ENCODE measurements around the gene GNL3L.
"Not testable (repeated sequence)": the region's sequence is repeated elsewhere in the genome, so short reads cannot be mapped to it uniquely, and the experiment has no call there.

GNL3L gene

DNA sequence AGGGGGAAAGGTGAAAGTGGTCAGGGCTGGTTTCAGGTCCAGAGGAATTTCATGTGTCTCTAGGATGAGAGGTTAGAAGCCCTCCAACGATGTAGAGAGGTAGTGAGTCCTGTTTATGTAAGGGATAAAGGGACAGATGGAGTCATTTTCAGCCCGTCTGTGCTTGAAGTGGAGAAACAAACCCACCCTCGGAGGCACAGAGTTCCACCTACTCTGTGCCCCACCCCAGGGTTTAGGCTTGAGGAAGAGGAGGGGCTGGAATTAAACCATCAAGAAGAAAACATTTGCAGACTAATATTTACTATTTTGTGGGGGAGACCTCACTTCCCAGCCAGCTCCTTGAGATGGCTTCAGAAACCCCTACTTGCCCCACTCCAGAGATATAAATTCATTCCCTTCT, 868 bp upstream of the GNL3L start:
- DNase-seq (ENCODE audit: low read depth), result no peak
- TF ChIP-seq, protein P1, sequence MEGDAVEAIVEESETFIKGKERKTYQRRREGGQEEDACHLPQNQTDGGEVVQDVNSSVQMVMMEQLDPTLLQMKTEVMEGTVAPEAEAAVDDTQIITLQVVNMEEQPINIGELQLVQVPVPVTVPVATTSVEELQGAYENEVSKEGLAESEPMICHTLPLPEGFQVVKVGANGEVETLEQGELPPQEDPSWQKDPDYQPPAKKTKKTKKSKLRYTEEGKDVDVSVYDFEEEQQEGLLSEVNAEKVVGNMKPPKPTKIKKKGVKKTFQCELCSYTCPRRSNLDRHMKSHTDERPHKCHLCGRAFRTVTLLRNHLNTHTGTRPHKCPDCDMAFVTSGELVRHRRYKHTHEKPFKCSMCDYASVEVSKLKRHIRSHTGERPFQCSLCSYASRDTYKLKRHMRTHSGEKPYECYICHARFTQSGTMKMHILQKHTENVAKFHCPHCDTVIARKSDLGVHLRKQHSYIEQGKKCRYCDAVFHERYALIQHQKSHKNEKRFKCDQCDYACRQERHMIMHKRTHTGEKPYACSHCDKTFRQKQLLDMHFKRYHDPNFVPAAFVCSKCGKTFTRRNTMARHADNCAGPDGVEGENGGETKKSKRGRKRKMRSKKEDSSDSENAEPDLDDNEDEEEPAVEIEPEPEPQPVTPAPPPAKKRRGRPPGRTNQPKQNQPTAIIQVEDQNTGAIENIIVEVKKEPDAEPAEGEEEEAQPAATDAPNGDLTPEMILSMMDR (IDR thresholded peaks at IDR 0.05; ENCODE audit: low read depth, low read length, missing control alignments), result no peak
- H3K4me3 ChIP-seq (ENCODE audit: low read depth, low read length), result no peak overlapping the region

DNA sequence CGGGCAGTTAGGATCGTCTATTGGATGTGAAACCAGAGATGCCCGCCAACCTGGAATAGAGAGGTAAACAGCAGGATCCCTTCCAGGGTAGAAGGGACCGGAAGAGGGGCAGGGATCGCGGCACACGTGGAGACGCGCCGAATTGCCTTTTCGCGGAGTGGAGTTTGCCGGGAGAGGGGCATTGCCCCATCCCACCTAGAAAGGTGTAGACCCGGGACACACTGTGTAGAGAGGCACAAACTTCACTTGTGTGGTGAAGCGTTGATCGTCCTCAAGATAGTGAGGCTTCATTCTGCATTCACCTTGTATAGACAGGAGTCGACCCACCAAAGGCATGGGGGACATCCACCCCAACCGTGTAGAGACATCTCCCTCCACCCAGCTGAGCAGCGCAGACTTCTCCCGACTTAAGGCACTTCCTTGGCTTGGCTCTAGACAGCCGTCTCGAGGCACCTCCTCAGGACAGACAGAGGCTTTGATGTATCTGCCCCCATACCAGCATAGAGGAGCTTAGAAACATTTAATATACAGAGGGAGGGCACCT, 410 bp downstream of the GNL3L start:
- TF ChIP-seq, protein P1 (IDR thresholded peaks at IDR 0.05; ENCODE audit: low read depth, low read length, missing control alignments), result no peak
- H3K4me3 ChIP-seq (ENCODE audit: low read depth, low read length), result peak overlapping the region; percentile 97
- DNase-seq (ENCODE audit: low read depth), result no peak

DNA sequence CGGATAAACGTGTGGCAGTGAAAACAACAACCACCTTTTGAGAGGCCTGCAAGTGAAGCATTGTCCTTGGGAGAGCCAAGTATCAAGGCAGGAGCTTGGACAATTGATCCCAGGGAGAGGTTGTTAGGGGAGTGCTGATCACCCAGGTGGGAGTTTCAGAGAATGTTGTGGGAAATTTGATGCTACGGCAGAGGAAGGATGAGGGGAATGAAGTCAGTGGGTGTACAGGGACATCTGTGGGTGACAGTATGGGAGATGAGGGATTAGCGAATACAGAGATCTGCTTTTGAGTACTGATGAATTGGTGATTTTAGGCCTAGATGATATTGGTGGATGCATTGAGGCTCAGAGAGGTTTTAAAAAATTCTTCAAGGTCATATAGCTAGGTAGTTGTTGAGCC, 4.3 kb downstream of the GNL3L start:
- H3K4me3 ChIP-seq (ENCODE audit: low read depth, low read length), result no peak overlapping the region
- DNase-seq (ENCODE audit: low read depth), result no peak
- TF ChIP-seq, protein P1 (IDR thresholded peaks at IDR 0.05; ENCODE audit: low read depth, low read length, missing control alignments), result no peak

DNA sequence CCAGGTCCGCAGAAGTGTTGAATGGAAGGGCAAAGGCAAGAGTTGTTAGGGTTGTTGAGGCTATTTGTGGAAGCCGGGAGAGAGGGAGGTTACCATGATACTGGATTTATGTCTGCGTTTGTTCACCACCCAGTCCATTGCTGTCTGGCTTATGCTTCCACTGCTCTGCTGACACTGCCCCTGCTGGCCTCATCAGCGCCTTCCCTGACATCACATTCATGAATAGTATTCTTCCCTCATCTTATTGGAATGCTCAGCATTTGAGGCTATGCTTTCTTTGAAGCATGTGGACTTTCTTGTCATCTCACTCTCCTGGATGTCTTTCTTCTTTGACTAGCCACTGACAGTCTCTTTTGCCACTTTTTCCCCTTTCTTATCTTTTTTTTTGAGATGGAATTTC, 10.3 kb downstream of the GNL3L start:
- no peak overlapping the region for H3K4me3 ChIP-seq (ENCODE audit: low read depth, low read length)
- TF ChIP-seq, protein P1 (IDR thresholded peaks at IDR 0.05; ENCODE audit: low read depth, low read length, missing control alignments), result no peak
- no peak for DNase-seq (ENCODE audit: low read depth)

DNA sequence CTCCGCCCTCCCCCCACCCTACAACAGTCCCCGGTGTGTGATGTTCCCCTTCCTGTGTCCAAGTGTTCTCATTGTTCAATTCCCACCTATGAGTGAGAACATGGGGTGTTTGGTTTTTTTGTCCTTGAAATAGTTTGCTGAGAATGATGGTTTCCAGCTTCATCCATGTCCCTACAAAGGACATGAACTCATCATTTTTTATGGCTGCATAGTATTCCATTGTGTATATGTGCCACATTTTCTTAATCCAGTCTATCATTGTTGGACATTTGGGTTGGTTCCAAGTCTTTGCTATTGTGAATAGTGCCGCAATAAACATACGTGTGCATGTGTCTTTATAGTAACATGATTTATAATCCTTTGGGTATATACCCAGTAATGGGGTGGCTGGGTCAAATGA, 12.2 kb downstream of the GNL3L start:
- not testable (repeated sequence) for DNase-seq (ENCODE audit: low read depth); H3K4me3 ChIP-seq (ENCODE audit: low read depth, low read length)

DNA sequence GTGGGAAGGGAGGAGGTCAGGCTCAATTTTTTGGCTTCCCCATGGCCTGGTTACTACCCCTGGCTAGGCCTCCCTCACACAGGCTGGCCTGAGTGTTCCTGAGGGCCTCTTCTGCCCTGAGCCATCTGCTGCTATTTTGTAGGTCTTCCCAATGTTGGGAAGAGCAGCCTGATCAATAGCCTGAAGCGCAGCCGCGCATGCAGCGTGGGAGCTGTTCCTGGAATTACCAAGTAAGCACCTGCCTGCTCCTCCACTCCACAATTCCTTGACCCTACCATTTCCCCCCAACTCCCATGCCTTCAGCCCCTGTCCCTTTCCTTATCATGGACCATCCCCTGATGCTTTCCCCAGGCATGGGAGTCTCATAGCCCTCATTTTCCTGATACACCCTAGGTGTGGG, 20.8 kb downstream of the GNL3L start:
- TF ChIP-seq, protein P1 (IDR thresholded peaks at IDR 0.05; ENCODE audit: low read depth, low read length, missing control alignments), result no peak

DNA sequence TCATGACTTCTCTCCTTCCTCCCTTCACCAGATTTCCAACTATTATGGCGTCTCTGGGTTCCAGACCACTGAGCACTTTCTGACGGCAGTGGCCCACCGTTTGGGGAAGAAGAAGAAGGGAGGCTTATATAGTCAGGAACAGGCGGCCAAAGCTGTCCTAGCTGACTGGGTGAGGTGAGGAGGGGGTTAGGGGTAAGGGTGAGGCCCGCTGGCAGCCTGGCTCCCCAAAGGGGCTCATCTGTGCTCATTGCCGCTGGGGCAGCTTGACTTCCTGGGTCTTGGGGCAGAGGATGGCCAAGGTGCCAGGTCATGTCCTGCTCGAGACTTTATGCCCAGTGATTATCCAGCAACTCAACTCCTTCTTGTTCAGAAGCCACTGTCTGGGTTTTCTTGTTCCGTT, 21.8 kb downstream of the GNL3L start:
- TF ChIP-seq, protein P1 (IDR thresholded peaks at IDR 0.05; ENCODE audit: low read depth, low read length, missing control alignments), result no peak
- H3K4me3 ChIP-seq (ENCODE audit: low read depth, low read length), result no peak overlapping the region
- no peak for DNase-seq (ENCODE audit: low read depth)

More for the DNA sequence above, 20.8 kb downstream of the GNL3L start:
- H3K4me3 ChIP-seq (ENCODE audit: low read depth, low read length), result no peak overlapping the region
- no peak for DNase-seq (ENCODE audit: low read depth)

DNA sequence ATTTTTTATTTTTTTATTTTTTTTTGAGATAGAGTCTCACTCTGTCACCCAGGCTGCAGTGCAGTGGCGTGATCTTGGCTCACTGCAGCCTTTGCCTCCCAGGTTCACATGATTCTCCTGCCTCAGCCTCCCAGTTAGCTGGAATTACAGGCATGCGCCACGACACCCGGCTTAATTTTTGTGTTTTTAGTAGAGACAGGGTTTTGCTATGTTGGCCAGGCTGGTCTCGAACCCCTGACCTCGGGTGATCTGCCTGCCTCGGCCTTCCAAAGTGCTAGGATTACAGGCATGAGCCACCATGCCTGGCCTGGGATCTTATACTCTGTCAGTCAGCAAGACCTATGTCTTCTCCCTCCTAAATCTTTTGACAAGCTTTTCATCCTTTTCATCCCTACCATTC, 25.0 kb downstream of the GNL3L start:
- not testable (repeated sequence) for DNase-seq (ENCODE audit: low read depth); H3K4me3 ChIP-seq (ENCODE audit: low read depth, low read length)
